Measurements from ENCODE around the gene CACNA2D2. TPM values are rescaled to one million over a fixed set of nuclear protein-coding genes. Genes with fewer than 3 reads are reported as not detected.

Gene CACNA2D2
- total and polyA plus RNA-seq, 2 of the 8 experiments (the other 6 are each of a cell fraction or from before 2014, with no cell fraction given), result 14.1 to 25.0 TPM

DNA sequence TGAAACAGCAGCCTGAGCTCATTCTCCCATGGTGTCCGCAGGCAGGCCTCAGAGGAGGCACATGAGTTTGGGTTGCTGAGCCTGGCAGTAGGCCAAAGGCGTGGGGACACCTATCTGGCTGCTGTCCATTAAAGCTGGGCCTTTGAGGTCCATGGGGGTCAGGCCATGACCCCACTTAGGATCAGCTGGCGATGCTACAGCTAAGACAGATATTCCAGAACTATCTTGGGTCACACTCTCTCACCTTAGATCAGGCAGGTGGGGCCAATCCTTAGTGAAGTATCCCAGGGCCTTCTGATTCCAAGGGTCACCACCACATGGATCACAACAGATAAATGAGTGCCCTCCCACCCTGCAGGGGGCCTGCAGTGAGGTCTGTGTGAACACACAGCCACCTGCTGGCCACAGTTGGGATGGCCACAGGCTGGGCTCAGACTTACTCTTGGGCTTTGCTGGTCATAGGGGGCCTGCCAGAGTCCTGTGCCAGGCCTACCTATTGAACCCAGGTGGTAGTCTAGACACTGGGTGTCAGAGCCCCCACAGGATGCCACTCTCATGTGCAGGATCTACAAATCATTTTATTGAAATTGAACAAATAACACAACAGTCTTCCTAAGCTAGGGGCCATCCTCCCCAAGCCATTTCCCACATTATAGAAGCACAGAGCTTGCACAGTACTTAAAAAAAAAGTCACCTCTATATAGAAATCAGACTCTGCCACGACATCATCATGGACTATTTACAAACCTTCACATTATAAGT is 178.9 kb downstream of the CACNA2D2 start:
- H4K20me1 ChIP-seq (replicated peaks in 1 of 2; ENCODE audit: control insufficient read depth in 1 of 2, insufficient read depth in 2 of 2, low read length in 2 of 2), result peaks cover 4 to 12% of the 10 kb centered on the region in 2 experiments
- H3K79me2 ChIP-seq (ENCODE audit: control insufficient read depth in 1 of 2, insufficient read depth in 2 of 2, low read length in 2 of 2), result peaks cover 0 to 24% of the 10 kb centered on the region in 2 experiments; a peak in 2 of 4 replicates
- H3K23me2 ChIP-seq (ENCODE audit: low read depth, low read length), result peaks cover 28% of the 10 kb centered on the region
- peaks cover 0 to 37% (median 22%) of the 10 kb centered on the region in 4 experiments; a peak in 6 of 7 replicates for H3K4me1 ChIP-seq (replicated peaks in 1 of 4; ENCODE audit: control insufficient read depth in 3 of 4, insufficient read depth in 4 of 4, low read length in 3 of 4)
- H3K56ac ChIP-seq (replicated peaks; ENCODE audit: insufficient read length, low read depth, low read length), result no peak overlapping the region
- peaks cover 4 to 13% (median 12%) of the 10 kb centered on the region in 4 experiments; a peak in 5 of 8 replicates for H3K36me3 ChIP-seq (ENCODE audit: control insufficient read depth in 2 of 4, insufficient read depth in 4 of 4, low read length in 3 of 4)
- H4K8ac ChIP-seq (ENCODE audit: extremely low read depth, insufficient read depth, low read length), result no peak overlapping the region
- H4K5ac ChIP-seq (ENCODE audit: insufficient read length, low read depth, low read length), result no peak overlapping the region
- ChIA-PET POLR2A (ENCODE audit: partially characterized antibody) (interaction anchor here (1.1 to 12.6 kb wide), 8 partner anchors 9 to 49 kb away, joined by 3 to 149 read pairs (median 7); partner anchors contain the start of genes HYAL1, HYAL3, IFRD2 and NAA80), CTCF (ENCODE audit: partially characterized antibody) (interaction anchor here (0.7 to 7.5 kb wide), 26 partner anchors 9 to 184 kb away, joined by 3 to 75 read pairs (median 4); partner anchors contain the start of genes HYAL1, IFRD2 and LSMEM2)
- H2BK20ac ChIP-seq (ENCODE audit: low read length), result no peak overlapping the region; the same call in 1 of the 2 replicates
- H2AFZ ChIP-seq (ENCODE audit: low read length), result no peak overlapping the region
- no peak overlapping the region for H4K91ac ChIP-seq (replicated peaks; ENCODE audit: insufficient read length, low read length)
- H3K4me2 ChIP-seq (ENCODE audit: insufficient read depth in 1 of 2, low read depth in 2 of 2, low read length in 2 of 2), result peak overlapping the region in 1 of 2 experiments; percentile 21; a peak in 1 of 4 replicates
- FAIRE-seq (peak; percentile 81), DNase-seq (ENCODE audit: low read depth in 1 of 2, low spot score in 2 of 2) (peak in 1 of 2 experiments; percentile 96)
- no peak overlapping the region for H2BK120ac ChIP-seq (replicated peaks; ENCODE audit: low read depth, low read length)
- H2BK15ac ChIP-seq (ENCODE audit: low read length), result peak overlapping the region; percentile 48; the same call in 1 of the 2 replicates
- no peak overlapping the region for H2BK5ac ChIP-seq (ENCODE audit: low read depth, low read length)
- H2BK12ac ChIP-seq (ENCODE audit: low read depth, low read length), result peak overlapping the region; percentile 44; the same call in 1 of the 2 replicates
- H3K79me1 ChIP-seq (ENCODE audit: low read depth, low read length), result peaks cover 16% of the 10 kb centered on the region
- no peak overlapping the region for H3K23ac ChIP-seq (ENCODE audit: insufficient read length)
- H2AK5ac ChIP-seq (ENCODE audit: low read depth, low read length), result no peak overlapping the region
- no peaks in the 10 kb centered on the region for H3K9me3 ChIP-seq (ENCODE audit: insufficient read depth in 2 of 2, low read depth in 1 of 2, low read length in 1 of 2)
- H3K4ac ChIP-seq (replicated peaks; ENCODE audit: insufficient read length, low read depth, low read length), result no peak overlapping the region
- H3K27ac ChIP-seq (ENCODE audit: low read depth, low read length), result no peak overlapping the region
- no peak overlapping the region for H3K18ac ChIP-seq (ENCODE audit: extremely low read depth, low read length)
- H3K9ac ChIP-seq (replicated peaks in 1 of 4; ENCODE audit: extremely low read depth in 1 of 4, low read depth in 3 of 4, low read length in 3 of 4), result no peak overlapping the region
- H3K14ac ChIP-seq (ENCODE audit: insufficient read length), result no peak overlapping the region
- no peaks in the 10 kb centered on the region for H3K27me3 ChIP-seq (replicated peaks in 1 of 4; ENCODE audit: control insufficient read depth in 3 of 4, extremely low read depth in 1 of 4, insufficient read depth in 3 of 4, low read length in 3 of 4)
- H3K4me3 ChIP-seq (ENCODE audit: extremely low read depth in 1 of 4, insufficient read depth in 2 of 4, low read depth in 3 of 4, low read length in 4 of 4), result no peak overlapping the region
- WGBS, 2 experiments (ENCODE audit: extremely low coverage in 1 of 2, insufficient coverage in 1 of 2, insufficient read length in 1 of 2, insufficient replicate concordance in 2 of 2, low coverage in 1 of 2, low lambda C conversion rate in 2 of 2, missing lambda C conversion rate in 1 of 2), result 57% methylated on average over 4 of the region's 4 CpGs; no CpG with 5 or more reads in 1 of the 2 experiments
- TF ChIP-seq SIX5 (IDR thresholded peaks at IDR 0.05; ENCODE audit: low read depth, low read length) (no peak), JUND (IDR thresholded peaks at IDR 0.05; ENCODE audit: low read length) (no peak), HDAC6 (IDR thresholded peaks at IDR 0.05; ENCODE audit: low read depth, low read length) (no peak)

Measured in H1 (cell line).